Measurements from ENCODE around the gene KCP.

Gene KCP

GRCh38 chr7:128878226-128879105 lies 32.0 kb downstream of the KCP start:
- H3K27ac ChIP-seq, result no peak overlapping the region
- ChIA-PET CTCF (interaction anchor here (1.0 kb wide), 1 partner anchor 181 kb away, joined by 3 read pairs; no protein-coding TSS in a partner anchor), POLR2A (ENCODE audit: low non-redundant PET) (no interaction called here)
- DNase-seq (ENCODE audit: low spot score), result no peak
- TF ChIP-seq CTCF (conservative IDR thresholded peaks at IDR 0.05; ENCODE audit: low read depth), result no peak

GRCh38 chr7:128877756-128878120 lies 32.8 kb downstream of the KCP start:
- POLR2A ChIA-PET (ENCODE audit: low non-redundant PET), result no interaction called here

GRCh38 chr7:128876978-128877755 lies 33.3 kb downstream of the KCP start:
- H3K27ac ChIP-seq, result no peak overlapping the region
- DNase-seq (ENCODE audit: low spot score), result no peak
- ChIA-PET POLR2A (ENCODE audit: low non-redundant PET) (no interaction called here), CTCF (no interaction called here)
- no peak for TF ChIP-seq CTCF (conservative IDR thresholded peaks at IDR 0.05; ENCODE audit: low read depth)

More at GRCh38 chr7:128877756-128878120, 32.8 kb downstream of the KCP start:
- no peak for DNase-seq (ENCODE audit: low spot score)
- no peak overlapping the region for H3K27ac ChIP-seq
- CTCF ChIA-PET, result no interaction called here
- TF ChIP-seq CTCF (conservative IDR thresholded peaks at IDR 0.05; ENCODE audit: low read depth), result no peak

GRCh38 chr7:128876586-128876977 lies 33.9 kb downstream of the KCP start:
- TF ChIP-seq CTCF (conservative IDR thresholded peaks at IDR 0.05; ENCODE audit: low read depth), result no peak
- H3K27ac ChIP-seq, result no peak overlapping the region
- DNase-seq (ENCODE audit: low spot score), result no peak
- ChIA-PET CTCF (no interaction called here), POLR2A (ENCODE audit: low non-redundant PET) (no interaction called here)

- CTCF ChIA-PET, result no interaction called here
- POLR2A ChIA-PET (ENCODE audit: low non-redundant PET), result no interaction called here
- DNase-seq (ENCODE audit: low spot score), result no peak
- no peak overlapping the region for H3K27ac ChIP-seq
- TF ChIP-seq CTCF (conservative IDR thresholded peaks at IDR 0.05; ENCODE audit: low read depth), result no peak
Observed at GRCh38 chr7:128876127-128876526, 34.4 kb downstream of the KCP start.

- CTCF ChIA-PET, result interaction anchor here (2.1 kb wide), 1 partner anchor 8 kb away, joined by 13 read pairs; no protein-coding TSS in a partner anchor
- POLR2A ChIA-PET (ENCODE audit: low non-redundant PET), result no interaction called here
- no peak for DNase-seq (ENCODE audit: low spot score)
- no peak overlapping the region for H3K27ac ChIP-seq
- no peak for TF ChIP-seq CTCF (conservative IDR thresholded peaks at IDR 0.05; ENCODE audit: low read depth)
Observed at GRCh38 chr7:128875523-128875948, 35.0 kb downstream of the KCP start.
